DLD1 (cell line): Measurements from ENCODE around the gene POLR2I.

ENCODE experiments used
- in situ Hi-C: cut with HindIII; loops from 2 replicates; pipeline ENCODE4 v1.10.0; 2017; ENCODE audit warnings: low sequenced_read_pairs

Gene POLR2I

GRCh38 chr19:36114721-36115452, at the start of gene POLR2I:
POLR2I (minus strand) TSS chr19:36114875; CDS start chr19:36114856, 19 bp downstream.
- in situ Hi-C loops, result no loop called here

GRCh38 chr19:36163813-36164212, 49.1 kb upstream of the POLR2I start:
- in situ Hi-C loops, result no loop called here

- in situ Hi-C loops, result no loop called here
These were observed 46.3 kb upstream of the POLR2I start for GRCh38 chr19:36160821-36161596.

- in situ Hi-C loops, result no loop called here
These were observed 38.5 kb upstream of the POLR2I start for GRCh38 chr19:36153126-36153525.

- in situ Hi-C loops, result no loop called here
These were observed 37.8 kb upstream of the POLR2I start, which contains the start of gene COX7A1 for GRCh38 chr19:36152352-36153091. COX7A1 (minus strand) TSS chr19:36152447; CDS start chr19:36152407, 40 bp downstream.

GRCh38 chr19:36152019-36152351, 37.3 kb upstream of the POLR2I start:
- in situ Hi-C loops, result no loop called here

GRCh38 chr19:36151144-36152018, 36.7 kb upstream of the POLR2I start:
- in situ Hi-C loops, result no loop called here

GRCh38 chr19:36150586-36150985, 35.9 kb upstream of the POLR2I start:
- in situ Hi-C loops, result no loop called here

GRCh38 chr19:36149673-36150406, 35.2 kb upstream of the POLR2I start:
- in situ Hi-C loops, result no loop called here

- in situ Hi-C loops, result no loop called here
These were observed 29.9 kb upstream of the POLR2I start for GRCh38 chr19:36144624-36145023.

GRCh38 chr19:36142496-36142895, 27.8 kb upstream of the POLR2I start:
- in situ Hi-C loops, result no loop called here

- in situ Hi-C loops, result no loop called here
These were observed 27.4 kb upstream of the POLR2I start for GRCh38 chr19:36142046-36142445.

- in situ Hi-C loops, result no loop called here
These were observed 26.6 kb upstream of the POLR2I start for GRCh38 chr19:36141039-36141927.

- in situ Hi-C loops, result no loop called here
These were observed 25.8 kb upstream of the POLR2I start for GRCh38 chr19:36140304-36141038.

- in situ Hi-C loops, result no loop called here
These were observed 25.0 kb upstream of the POLR2I start, which contains the start of gene CAPNS1 for GRCh38 chr19:36139473-36140303. CAPNS1 (plus strand) TSS chr19:36140066; CDS start chr19:36141012, 946 bp downstream.

GRCh38 chr19:36139120-36139472, 24.4 kb upstream of the POLR2I start:
- in situ Hi-C loops, result no loop called here

GRCh38 chr19:36136964-36137686, 22.4 kb upstream of the POLR2I start:
- in situ Hi-C loops, result no loop called here
